NCI-H748 (cell line): ENCODE data around the gene BAX.
A peak's percentile ranks its signal among the peaks of the same experiment; 100 is the strongest.

Experiments used
- DNase-seq: peaks from one replicate; lab custom pipeline; 2025; ENCODE audit not compliant: unreplicated experiment; lab: John Stamatoyannopoulos, UW

The BAX gene

DNA sequence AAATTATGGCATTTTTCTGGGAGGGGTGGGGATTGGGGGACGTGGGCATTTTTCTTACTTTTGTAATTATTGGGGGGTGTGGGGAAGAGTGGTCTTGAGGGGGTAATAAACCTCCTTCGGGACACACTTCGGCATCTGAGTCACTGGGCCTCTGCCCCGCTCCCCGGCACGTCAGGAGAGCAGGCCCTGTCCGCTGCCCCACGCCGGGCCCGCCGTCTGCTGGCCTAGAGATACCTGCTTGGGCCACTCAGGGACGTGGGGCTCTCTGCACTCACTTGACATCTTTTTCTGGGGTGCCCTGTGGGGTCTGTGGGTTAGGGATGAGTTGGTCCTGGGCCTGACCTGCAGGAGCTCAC lies 7.0 kb downstream of the BAX start:
- no peak for DNase-seq

DNA sequence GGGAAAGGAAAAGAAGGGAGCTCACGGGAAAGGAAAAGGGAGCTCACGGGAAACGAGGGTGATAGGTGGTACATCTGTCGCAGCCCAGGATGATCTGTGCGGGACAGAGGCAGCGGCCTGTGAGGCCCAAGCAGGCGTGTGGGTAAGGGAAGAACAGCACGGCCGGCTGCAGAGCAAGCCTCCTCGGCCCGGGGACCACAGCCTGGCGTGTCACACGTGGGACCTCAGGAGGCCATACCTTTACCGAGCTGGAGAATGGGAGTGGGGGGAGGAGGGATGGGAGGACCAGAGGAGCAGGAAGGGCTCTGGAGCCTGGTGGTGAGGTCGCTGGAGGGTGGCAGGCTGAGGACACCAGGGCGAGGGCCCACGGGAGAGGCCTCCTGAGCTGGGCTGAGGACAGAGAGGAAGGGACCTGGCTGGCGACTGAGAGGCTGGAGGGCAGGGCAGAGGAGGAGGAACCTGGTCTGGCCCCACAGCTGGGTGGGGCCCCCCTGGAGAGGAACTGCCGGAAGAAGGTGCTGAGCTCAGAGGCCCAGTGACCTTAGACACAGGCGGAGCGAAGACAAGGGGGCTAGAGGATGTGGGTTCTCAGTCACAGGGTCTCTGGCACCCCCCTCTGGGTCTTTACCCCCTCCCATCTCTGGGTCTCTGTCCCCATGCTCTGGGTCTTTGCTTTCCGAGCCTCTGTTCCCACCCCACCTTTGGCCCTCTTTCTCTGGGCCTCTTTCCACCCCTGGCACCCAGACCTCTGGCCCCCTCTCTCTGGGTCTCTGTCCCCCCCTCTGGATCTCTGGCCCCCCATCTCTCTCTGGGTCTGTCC lies 7.6 kb downstream of the BAX start:
- no peak for DNase-seq

DNA sequence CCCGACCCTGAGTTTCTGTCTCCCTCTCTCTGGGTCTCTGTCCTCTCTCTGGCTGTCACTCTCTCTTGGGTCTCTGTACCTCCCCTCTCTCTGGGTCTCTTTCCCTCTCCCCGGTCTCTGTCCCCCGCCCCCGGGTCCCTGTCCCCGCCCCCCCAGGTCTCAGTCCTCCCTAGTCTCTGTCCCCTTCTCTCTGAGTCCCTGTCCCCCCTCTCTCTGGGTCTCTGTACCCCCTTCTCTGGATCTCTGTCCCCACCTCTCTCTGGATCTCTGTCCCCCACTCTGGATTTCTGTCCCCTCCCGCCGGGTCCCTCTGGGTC lies 8.1 kb downstream of the BAX start:
- no peak for DNase-seq

DNA sequence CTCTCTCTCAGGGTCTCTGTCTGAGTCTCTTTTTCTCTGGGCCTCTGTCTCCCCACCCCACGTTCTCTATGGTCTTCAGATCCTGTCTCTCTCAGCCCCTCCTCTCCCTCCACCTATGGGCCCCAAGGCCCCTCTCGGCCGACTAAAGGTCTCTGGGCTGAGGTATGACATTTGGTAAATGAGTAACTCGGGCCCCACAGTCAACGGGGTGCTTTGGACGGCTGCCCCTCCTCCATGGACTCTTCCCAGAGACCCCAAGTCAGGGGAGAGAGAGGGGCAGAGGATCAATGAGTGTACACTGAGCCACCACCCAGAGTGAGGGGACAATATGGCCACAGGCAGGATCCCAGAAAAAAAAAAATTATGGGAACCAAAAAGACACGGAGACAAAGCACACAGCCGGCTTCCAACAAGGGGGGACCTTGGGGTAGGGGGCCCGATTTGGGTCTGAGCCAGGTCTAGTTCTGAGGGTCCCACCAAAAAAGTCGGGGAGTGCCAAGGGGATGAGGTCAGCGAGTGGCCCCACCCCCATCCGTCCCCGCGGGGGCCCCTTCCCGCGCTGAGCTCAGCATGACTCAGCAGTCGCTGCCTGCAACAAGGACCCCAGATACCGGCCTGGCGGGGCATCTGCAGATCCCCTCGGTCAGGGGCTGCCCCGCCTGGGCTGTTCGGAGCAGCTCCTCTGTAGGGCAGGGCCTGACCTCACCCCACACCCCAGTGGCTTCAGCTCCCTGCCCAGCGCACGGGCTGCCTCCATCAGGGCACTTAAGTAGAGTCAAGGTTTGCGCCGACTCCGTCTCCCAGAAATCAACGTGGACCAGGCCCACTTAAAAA lies 8.9 kb downstream of the BAX start:
- DNase-seq: peak; percentile 34

DNA sequence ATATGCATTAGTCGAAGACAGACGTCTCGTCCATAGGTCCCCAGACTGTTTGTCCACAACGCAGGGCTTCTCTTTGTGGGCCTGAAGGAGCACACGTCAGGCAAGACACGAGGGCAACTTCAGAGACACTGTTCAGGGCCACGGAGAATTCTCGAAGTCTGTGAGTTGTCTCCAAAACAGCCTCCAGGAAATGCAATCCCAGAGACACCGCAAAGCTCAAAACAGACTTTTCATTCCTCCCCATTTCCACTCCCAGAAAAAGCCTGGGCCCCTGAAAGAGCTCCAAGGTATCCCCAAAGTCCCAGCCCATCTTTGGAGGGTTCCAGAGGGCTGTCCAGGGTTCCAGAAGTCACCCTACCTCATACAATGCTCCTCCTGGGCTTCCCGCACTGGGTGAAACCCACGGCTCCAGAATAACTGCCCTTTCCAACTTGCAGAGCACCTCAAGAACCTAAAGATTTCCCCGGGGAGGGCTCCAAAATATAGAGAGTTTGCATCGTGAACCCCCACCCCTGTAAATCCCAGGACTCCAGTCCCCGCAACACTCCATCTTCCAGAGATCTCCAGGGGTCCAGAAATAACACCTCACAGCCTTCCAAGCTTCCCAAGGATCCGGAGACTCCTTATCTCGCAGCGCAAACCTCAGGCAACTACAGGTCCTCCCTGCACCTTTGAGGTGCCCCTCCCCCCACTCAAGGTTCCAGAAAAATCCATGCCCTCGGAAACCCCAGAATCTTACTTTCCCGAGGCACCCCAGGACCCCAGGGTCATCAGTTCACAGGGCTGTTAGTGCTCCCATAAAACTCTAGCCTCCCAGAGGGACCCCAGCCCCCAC lies 9.7 kb downstream of the BAX start:
- no peak for DNase-seq

DNA sequence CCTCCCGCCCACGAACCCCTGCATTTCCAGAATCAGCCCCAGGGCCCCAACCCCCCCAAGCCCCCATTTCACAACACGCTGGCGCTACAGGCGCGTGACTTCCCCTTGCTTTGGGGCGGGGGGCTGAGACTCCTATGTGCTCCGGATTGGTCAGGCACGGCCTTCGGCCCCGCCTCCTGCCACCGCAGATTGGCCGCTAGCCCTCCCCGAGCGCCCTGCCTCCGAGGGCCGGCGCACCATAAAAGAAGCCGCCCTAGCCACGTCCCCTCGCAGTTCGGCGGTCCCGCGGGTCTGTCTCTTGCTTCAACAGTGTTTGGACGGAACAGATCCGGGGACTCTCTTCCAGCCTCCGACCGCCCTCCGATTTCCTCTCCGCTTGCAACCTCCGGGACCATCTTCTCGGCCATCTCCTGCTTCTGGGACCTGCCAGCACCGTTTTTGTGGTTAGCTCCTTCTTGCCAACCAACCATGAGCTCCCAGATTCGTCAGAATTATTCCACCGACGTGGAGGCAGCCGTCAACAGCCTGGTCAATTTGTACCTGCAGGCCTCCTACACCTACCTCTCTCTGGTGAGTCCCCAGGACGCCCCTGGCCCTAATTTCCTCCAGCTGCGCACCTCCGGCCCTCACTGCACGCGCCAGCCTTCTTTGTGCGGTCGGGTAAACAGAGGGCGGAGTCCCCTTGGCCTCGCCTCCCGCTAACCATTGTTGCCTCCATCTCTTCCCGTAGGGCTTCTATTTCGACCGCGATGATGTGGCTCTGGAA lies 10.5 kb downstream of the BAX start, which contains the start of gene FTL:
TSS of gene FTL (plus strand) at position 270 of the 766 bp plus-strand sequence. CDS start at position 469, 199 bp downstream.
- DNase-seq: peak; percentile 98

DNA sequence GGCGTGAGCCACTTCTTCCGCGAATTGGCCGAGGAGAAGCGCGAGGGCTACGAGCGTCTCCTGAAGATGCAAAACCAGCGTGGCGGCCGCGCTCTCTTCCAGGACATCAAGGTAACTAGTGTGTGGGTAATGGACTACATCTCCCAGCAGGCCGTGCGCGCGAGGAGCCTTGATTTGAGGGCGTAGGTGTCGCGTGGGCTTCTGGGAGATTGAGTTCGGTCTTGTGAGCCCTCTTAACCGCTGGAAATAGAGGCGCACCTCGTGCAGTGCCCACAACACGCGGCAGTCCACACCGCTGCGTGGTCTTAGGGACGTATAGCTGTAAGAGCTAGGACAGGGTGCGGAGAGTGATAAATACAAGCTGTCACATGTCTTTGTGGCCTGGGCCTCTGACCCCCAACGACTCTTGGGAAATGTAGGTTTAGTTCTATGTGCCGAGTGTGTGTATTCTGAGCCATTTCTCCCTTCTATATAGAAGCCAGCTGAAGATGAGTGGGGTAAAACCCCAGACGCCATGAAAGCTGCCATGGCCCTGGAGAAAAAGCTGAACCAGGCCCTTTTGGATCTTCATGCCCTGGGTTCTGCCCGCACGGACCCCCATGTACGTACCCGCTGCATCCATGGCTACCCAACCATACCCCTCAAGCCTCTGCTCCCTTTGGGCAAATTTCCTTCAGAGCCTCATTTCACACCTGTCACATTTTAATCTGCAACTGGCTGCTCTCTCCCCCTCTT lies 11.3 kb downstream of the BAX start:
- peak; percentile 94 for DNase-seq

DNA sequence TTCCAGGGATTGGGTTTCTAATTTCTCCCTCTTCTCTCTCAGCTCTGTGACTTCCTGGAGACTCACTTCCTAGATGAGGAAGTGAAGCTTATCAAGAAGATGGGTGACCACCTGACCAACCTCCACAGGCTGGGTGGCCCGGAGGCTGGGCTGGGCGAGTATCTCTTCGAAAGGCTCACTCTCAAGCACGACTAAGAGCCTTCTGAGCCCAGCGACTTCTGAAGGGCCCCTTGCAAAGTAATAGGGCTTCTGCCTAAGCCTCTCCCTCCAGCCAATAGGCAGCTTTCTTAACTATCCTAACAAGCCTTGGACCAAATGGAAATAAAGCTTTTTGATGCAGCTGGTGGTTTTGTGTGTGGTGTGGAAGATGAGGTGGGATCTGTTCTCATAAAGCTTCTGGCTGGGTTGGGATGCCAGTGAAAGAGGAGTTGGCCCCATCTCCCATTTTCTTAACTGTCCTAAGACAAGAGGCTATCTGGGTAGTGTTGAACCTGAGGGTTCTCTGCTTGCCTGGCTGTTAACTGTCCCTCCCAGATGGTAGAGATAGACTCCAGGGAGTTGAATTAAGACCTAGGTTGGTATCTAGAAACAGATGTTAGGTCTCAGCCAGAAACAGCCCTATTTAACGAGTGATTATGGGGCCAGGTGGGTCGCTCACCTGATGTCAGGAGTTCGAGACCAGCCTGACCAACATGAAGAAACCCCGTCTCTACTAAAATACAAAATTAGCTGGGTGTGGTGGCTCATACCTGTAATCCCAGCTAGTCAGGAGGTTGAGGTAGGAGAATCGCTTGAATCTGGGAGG lies 12.1 kb downstream of the BAX start:
- DNase-seq: peak; percentile 34

DNA sequence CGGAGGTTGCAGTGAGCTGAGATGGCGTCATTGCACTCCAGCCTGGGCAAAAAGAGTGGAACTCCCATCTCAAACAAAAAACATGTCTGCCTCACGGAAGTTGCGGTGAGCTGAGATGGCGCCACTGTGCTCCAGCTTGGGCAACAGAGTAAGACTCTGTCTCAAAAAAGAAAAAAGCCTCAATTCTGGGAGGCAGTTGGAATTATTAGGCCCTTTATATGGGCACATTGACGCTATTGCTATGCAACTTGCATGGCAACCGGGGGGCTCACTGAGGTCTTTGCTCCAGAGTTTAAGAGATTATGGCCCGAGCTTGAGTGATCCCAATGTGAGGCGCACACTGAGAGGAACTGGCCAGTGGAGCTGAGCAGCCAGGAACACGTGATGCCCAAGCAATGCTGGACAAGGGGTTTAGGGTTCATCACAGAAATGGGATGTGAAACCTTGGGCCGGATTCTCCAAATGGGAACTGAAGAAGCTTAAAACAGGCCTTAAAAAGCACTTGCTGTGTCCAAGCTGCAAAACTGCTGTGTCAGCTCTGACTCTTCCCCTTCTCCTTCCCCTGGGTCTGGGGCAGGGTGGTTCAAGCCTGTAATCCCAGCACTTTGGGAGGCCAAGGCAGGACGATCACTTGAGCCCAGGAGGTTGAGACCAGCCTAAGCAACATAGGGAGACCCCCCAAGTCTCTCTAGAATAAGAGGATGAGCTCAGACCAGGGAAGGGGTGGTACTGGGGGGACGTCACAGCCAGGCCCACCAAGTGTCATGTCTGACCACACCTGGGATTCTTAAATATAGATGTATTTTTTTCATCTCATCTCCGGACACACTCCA lies 12.9 kb downstream of the BAX start:
- DNase-seq: no peak

DNA sequence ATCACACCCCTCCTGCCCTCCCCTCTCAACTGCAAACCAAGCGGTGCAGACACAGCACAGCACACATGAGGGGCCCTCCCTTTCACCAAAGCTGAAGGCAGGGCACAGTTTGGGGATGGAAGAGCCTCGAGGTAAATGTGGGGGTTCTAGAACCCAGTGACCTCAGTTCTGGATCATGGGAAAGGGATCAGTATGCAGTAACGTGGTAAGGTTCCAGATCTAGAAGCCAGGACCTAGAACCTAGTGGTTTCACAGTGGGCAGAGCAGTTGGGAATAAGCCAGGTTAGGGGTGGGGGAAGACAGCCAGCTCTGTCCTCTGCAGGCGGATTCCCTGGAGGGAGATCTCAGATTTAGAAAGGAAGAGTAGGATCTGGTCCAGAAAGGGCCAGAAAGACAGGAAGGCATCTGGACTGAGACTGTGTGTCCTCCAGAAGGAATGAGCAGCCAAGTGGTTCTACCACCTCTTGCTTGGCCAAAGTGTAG lies 13.5 kb downstream of the BAX start:
- no peak for DNase-seq

DNA sequence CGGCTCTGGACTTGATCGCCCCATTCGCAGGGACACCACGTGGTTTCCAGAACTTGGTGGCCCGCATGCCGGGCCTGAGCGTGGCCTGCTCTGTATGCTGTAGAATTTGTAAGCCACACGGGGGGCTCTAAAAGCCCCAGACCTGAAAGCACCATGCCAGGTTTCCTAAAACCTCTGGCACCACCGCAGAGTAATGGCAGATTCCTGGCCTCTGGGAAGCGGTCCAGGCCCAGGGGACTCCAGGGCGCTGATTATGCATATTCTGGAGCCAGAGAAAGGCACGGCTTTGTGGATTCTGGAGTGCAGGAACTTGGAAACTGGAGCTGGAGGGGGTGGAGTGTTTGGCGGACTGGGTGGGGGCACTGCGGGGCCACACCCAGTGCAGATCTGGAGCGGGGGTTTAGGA lies 14.1 kb downstream of the BAX start:
- no peak for DNase-seq

DNA sequence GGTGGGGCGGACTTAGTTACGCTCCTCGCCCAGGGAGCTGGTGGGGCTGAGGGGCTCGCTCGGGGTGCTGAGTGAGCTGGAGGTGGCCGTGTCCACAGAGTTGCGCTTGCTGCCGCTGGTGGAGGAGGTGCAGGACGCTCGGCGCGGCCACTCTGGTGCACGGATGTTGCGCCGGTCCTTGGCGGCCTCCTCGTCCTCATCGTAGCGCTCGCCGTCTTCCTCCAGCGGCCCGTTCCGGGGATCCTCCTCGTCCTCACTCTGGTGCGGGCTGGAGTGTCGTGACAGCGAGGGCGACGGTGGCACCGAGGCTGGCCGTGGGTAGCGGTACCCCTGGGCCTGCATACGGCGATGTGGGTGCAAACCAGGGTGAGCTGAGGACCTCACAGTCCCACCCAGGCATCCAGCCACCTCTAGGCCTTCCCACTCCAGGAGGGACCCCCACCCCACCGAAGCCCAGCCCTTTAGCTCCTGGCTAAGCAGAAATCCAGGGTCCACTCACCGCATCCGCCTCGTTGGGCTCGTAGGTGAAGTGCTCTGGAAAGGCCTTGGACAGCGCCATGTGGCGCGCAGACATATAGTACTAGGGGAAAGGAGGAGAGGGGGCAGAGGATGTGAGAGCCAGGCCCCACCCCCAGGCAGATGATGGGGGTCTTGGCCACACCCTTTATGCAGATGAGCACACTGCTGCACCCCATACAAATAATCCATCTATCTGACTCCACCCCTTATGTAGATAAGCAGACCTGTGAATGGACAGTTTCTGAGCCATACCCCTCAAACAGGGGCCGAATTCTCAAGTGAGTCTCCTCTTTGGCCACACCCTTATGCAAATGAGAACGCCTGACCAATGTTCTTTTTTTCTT lies 14.8 kb downstream of the BAX start:
- peak; percentile 41 for DNase-seq

DNA sequence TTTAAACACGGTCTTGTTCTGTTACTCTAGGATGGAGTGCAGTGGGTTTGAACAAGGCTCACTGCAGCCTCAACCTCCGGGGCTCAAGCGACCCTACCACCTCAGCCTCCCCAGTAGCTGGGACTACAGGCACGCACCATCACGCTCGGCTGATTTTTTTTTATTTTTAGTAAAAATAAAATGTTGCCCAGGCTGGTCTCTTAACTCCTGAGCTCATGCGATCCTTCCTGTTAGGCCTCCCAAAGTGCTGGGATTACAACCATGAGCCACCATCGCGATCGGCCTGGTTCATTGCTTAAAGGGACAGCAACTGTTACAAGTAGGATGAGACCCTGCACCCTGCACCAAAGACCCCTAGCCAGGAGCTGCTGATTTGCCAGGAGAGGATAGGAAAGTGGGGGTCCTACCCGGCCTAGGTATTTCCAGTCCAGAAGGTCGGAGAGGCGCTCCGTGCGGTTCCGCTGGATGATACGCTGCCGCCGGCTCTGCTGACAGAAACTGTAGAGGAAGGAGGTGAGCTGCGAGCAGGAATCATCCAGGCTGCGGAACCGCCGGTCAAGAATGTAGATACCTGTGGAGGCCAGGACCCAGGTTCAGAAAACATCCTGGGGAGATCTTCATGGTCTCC lies 15.6 kb downstream of the BAX start:
- DNase-seq: no peak

DNA sequence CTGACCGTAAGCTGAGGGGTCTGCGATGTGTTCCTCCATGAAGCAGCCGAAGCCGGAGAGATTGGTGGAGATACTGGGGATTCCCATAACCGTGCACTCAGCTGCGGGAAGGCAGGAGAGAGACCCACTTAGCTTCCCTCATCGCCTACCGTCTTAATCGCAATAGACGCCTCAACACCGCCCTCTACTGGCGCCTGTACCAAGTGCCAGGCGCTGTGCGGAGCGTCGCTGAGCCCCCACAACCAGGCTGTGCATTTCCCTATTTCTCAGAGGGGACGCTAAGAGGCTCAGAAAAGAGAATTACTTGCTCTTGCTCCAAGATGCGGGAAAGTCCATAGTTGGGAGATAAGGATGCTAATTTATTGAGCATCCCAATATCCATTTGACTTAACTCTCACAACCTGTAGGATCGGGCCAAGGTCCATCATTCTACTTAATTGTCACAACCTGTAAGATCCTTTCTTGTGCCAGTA lies 16.3 kb downstream of the BAX start:
- peak; percentile 91 for DNase-seq

DNA sequence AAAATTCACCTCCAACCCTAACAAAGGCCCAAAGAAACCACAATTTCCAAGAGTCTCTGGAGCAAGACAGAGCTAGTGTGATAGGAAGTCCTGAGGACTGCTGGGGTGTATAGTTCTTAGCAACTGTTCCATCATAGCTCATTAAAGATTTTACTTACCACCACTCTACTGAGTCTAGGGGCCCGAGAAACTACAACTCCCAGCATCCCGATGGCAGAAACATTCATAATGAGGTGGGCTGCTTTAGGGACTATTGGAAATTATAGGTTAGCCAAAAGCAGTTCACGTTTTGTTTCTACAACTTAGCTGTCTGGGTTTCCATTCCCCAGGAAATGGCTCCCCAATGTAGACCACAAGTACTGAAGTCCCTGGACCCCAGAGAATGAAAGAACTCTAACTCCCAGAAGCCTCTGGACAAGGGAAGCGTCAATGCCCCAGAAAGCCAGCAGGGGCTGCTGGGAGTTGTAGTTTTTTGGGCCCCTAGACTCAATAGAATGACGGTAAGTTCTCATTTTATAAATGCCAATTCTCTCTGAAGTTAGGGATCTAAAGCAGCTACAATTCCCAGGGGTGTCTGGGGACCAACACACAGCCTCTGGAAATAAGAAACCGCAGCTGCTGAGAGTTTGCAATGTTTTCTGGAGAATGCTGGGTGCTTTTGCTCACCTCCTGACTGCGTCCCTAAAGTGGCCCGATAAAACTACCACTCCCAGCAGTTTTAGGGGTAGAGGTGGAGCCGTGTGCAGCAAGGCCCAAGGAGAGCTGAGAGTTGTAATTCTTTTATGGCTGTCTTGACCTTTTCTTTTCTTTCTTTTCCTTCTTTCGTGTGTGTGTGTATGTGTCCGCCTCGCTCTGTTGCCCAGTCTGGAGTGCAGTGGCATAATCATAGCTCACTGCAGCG lies 21.5 kb downstream of the BAX start:
- peak; percentile 47 for DNase-seq

DNA sequence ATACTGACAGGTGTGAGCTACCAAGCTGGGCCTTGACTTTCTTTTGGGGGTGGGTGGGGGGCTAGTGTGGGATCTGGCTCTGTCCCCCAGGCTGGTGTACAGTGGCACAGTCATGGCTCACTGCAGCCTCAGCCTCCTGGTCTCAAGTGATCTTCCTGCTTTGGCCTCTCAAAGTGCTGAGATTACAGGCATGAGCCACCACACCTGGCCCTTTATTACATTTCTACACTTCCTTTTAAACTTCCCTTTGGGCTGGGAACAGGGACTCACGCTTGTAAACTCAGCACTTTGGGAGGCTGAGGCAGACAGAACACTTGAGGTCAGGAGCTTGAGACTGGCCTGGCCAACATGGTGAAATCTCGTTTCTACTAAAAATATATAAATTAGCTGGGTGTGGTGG lies 22.4 kb downstream of the BAX start:
- DNase-seq: no peak
